DOHH2 (cell line): ENCODE data around the gene GRM5.

Experiments
- H3F3A ChIP-seq: fragments of 200-600 bp; sonication (generic), shearing (Covaris generic); 2 replicates; pipeline ENCODE4 v1.6.0; 2016; ENCODE audit warnings: antibody characterized with exemption, mild to moderate bottlenecking; ENCODE audit not compliant: control insufficient read depth, insufficient read depth
- H3K27ac ChIP-seq: fragments of 200-600 bp; sonication (generic); 2 replicates; pipeline ENCODE4 v1.5.1; 2014; ENCODE audit warnings: low read depth, mild to moderate bottlenecking, low read length, moderate library complexity
- H3K27me3 ChIP-seq: fragments of 200-600 bp; sonication (generic); 2 replicates; pipeline ENCODE4 v1.6.1; 2014; ENCODE audit warnings: mild to moderate bottlenecking, low read length, mixed read lengths; ENCODE audit not compliant: control insufficient read depth
- H3K36me3 ChIP-seq: fragments of 200-600 bp; sonication (generic); 2 replicates; pipeline ENCODE4 v1.6.1; 2014; ENCODE audit warnings: mild to moderate bottlenecking, low read length, moderate library complexity, mixed read lengths; ENCODE audit not compliant: control insufficient read depth
- H3K4me1 ChIP-seq: fragments of 200-600 bp; sonication (generic); 2 replicates; pipeline ENCODE4 v1.6.1; 2014; ENCODE audit warnings: mild to moderate bottlenecking, low read length, mixed read lengths; ENCODE audit not compliant: control insufficient read depth
- H3K4me2 ChIP-seq: fragments of 200-600 bp; sonication (generic); 2 replicates; pipeline ENCODE4 v1.6.0; 2014; ENCODE audit warnings: mild to moderate bottlenecking, low read length, moderate library complexity
- H3K4me3 ChIP-seq: fragments of 200-600 bp; sonication (generic); 2 replicates; pipeline ENCODE4 v1.5.1; 2014; ENCODE audit warnings: mild to moderate bottlenecking, low read length, mixed read lengths
- H3K79me2 ChIP-seq: fragments of 200-600 bp; sonication (generic); 2 replicates; pipeline ENCODE4 v1.6.1; 2014; ENCODE audit warnings: mild to moderate bottlenecking, low read length, mixed read lengths; ENCODE audit not compliant: control insufficient read depth
- H3K9me2 ChIP-seq: fragments of 200-600 bp; sonication (generic); replicated peaks from 2 replicates; pipeline ENCODE4 v1.6.1; 2014; ENCODE audit warnings: mild to moderate bottlenecking, low read length, mixed read lengths; ENCODE audit not compliant: control insufficient read depth
- H3K9me3 ChIP-seq: fragments of 200-600 bp; sonication (generic); 2 replicates; pipeline ENCODE4 v1.6.1; 2014; ENCODE audit warnings: antibody characterized with exemption, low read length, mixed read lengths; ENCODE audit not compliant: control insufficient read depth, insufficient read depth
- H4K20me1 ChIP-seq: fragments of 200-600 bp; sonication (generic); 2 replicates; pipeline ENCODE4 v1.6.0; 2014; ENCODE audit warnings: low read depth, mild to moderate bottlenecking, antibody characterized with exemption, low read length, moderate library complexity; ENCODE audit not compliant: control insufficient read depth, insufficient read depth
- CTCF ChIP-seq: fragments of 200-600 bp; sonication (generic); IDR thresholded peaks from one replicate; pipeline ENCODE4 v1.5.1; 2014; ENCODE audit warnings: antibody characterized with exemption, mild to moderate bottlenecking, low read depth, low read length; ENCODE audit not compliant: poor library complexity, severe bottlenecking
- EZH2phosphoT487 ChIP-seq: fragments of 200-600 bp; sonication (generic); IDR thresholded peaks from 2 replicates; pipeline ENCODE4 v1.6.1; 2017; ENCODE audit warnings: borderline replicate concordance, mild to moderate bottlenecking, antibody characterized with exemption, low read length, moderate library complexity, mixed read lengths

The GRM5 gene

DNA sequence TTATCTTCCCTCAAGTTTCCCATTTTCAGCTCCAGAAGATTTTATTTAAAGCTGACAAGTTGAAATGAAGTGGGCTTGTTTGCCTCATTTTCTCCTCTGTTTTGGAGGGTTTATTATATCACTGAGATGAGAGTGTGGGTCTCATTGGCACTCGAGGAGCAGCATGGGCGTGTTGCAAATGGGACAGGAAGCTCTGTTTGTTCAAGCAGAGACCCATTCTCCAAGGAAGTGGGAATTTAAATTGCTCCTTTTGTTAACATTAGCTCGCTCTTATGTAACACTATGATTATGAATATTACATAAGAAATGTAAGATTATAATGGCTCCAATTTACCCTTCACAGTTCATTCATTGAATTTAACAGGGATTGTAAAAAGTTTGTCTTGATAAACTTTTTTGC, 410.6 kb downstream of the GRM5 start:
- Histone ChIP-seq H4K20me1 (no peaks in the 10 kb centered on the region), H3K79me2 (no peaks in the 10 kb centered on the region), H3K9me2 (no peaks in the 10 kb centered on the region), H3K9me3 (no peaks in the 10 kb centered on the region), H3K4me3 (no peak overlapping the region), H3K27me3 (no peaks in the 10 kb centered on the region), H3K36me3 (no peaks in the 10 kb centered on the region), H3K27ac (no peak overlapping the region), H3F3A (no peaks in the 10 kb centered on the region), H3K4me2 (no peak overlapping the region), H3K4me1 (no peaks in the 10 kb centered on the region)
- TF ChIP-seq EZH2phosphoT487: no peak
- no peak for TF ChIP-seq CTCF

- Histone ChIP-seq H3K36me3 (no peaks in the 10 kb centered on the region), H3K9me2 (no peaks in the 10 kb centered on the region), H3K4me3 (no peak overlapping the region), H3K27ac (no peak overlapping the region), H4K20me1 (no peaks in the 10 kb centered on the region), H3K79me2 (no peaks in the 10 kb centered on the region), H3K27me3 (no peaks in the 10 kb centered on the region), H3K4me2 (no peak overlapping the region), H3F3A (no peaks in the 10 kb centered on the region), H3K9me3 (no peaks in the 10 kb centered on the region), H3K4me1 (no peaks in the 10 kb centered on the region)
- TF ChIP-seq CTCF (no peak), EZH2phosphoT487 (no peak)
Measured at GRCh38 chr11:88651556-88651955, 414.2 kb downstream of the GRM5 start.

GRCh38 chr11:88644724-88645123, 421.1 kb downstream of the GRM5 start:
- Histone ChIP-seq H3K79me2 (no peaks in the 10 kb centered on the region), H4K20me1 (no peaks in the 10 kb centered on the region), H3F3A (no peaks in the 10 kb centered on the region), H3K9me2 (no peaks in the 10 kb centered on the region), H3K27ac (no peak overlapping the region), H3K4me3 (no peak overlapping the region), H3K36me3 (no peaks in the 10 kb centered on the region), H3K27me3 (no peaks in the 10 kb centered on the region), H3K4me2 (no peak overlapping the region), H3K4me1 (no peaks in the 10 kb centered on the region), H3K9me3 (no peaks in the 10 kb centered on the region)
- TF ChIP-seq EZH2phosphoT487 (no peak), CTCF (no peak)

- Histone ChIP-seq H3K27me3 (no peaks in the 10 kb centered on the region), H3K79me2 (no peaks in the 10 kb centered on the region), H4K20me1 (no peaks in the 10 kb centered on the region), H3K9me3 (no peaks in the 10 kb centered on the region), H3K4me3 (no peak overlapping the region), H3K36me3 (no peaks in the 10 kb centered on the region), H3K4me2 (no peak overlapping the region), H3K27ac (no peak overlapping the region), H3K4me1 (no peaks in the 10 kb centered on the region), H3K9me2 (no peaks in the 10 kb centered on the region), H3F3A (no peaks in the 10 kb centered on the region)
- no peak for TF ChIP-seq CTCF
- no peak for TF ChIP-seq EZH2phosphoT487
Measured at GRCh38 chr11:88632163-88632562, 433.6 kb downstream of the GRM5 start.
